HG02759 (cell line): ENCODE results near the gene RAB22A.

Experiments
- ATAC-seq: cut with Tn5 transposase; IDR thresholded peaks from one replicate; pipeline ENCODE4 v1.9.1; 2021; ENCODE audit warnings: mild to moderate bottlenecking, moderate library complexity; ENCODE audit not compliant: unreplicated experiment

Gene RAB22A

GRCh38 chr20:58300321-58300720, 9.2 kb upstream of the RAB22A start:
- no peak for ATAC-seq

GRCh38 chr20:58303547-58303946, 6.0 kb upstream of the RAB22A start:
- no peak for ATAC-seq

- no peak for ATAC-seq
Observed at GRCh38 chr20:58305061-58305460, 4.5 kb upstream of the RAB22A start.

GRCh38 chr20:58306421-58307261, 2.9 kb upstream of the RAB22A start:
- ATAC-seq = peak; percentile 29

GRCh38 chr20:58307270-58307669, 2.2 kb upstream of the RAB22A start:
- no peak for ATAC-seq

- no peak for ATAC-seq
Observed at GRCh38 chr20:58308290-58308679, 1.2 kb upstream of the RAB22A start.

- ATAC-seq = peak; percentile 62
Observed at GRCh38 chr20:58308680-58309527, 611 bp upstream of the RAB22A start.

GRCh38 chr20:58310291-58310782, 822 bp downstream of the RAB22A start:
- ATAC-seq = no peak

- no peak for ATAC-seq
Observed at GRCh38 chr20:58312836-58313235, 3.3 kb downstream of the RAB22A start.

- no peak for ATAC-seq
Observed at GRCh38 chr20:58313396-58313795, 3.9 kb downstream of the RAB22A start.

- ATAC-seq = no peak
Observed at GRCh38 chr20:58321205-58321604, 11.7 kb downstream of the RAB22A start.

- ATAC-seq = no peak
Observed at GRCh38 chr20:58322083-58322482, 12.6 kb downstream of the RAB22A start.

- no peak for ATAC-seq
Observed at GRCh38 chr20:58325912-58326311, 16.4 kb downstream of the RAB22A start.

GRCh38 chr20:58327211-58327610, 17.7 kb downstream of the RAB22A start:
- ATAC-seq = no peak

GRCh38 chr20:58328836-58329235, 19.3 kb downstream of the RAB22A start:
- ATAC-seq = no peak

GRCh38 chr20:58329711-58330110, 20.2 kb downstream of the RAB22A start:
- ATAC-seq = no peak

- no peak for ATAC-seq
Observed at GRCh38 chr20:58330249-58330648, 20.7 kb downstream of the RAB22A start.

- ATAC-seq = no peak
Observed at GRCh38 chr20:58330687-58331086, 21.2 kb downstream of the RAB22A start.

- ATAC-seq = no peak
Observed at GRCh38 chr20:58331961-58332551, 22.5 kb downstream of the RAB22A start.

GRCh38 chr20:58339741-58340140, 30.2 kb downstream of the RAB22A start:
- ATAC-seq = no peak

GRCh38 chr20:58340151-58340550, 30.6 kb downstream of the RAB22A start:
- ATAC-seq = no peak
